NCI-H2029 treated with DMSO at 0.1 percent for 48 hours (cell line): Measurements from ENCODE around the gene CYB5D1.

Source experiments
- DNase-seq: peaks from one replicate; lab custom pipeline; 2025; lab: John Stamatoyannopoulos, UW

Gene CYB5D1

DNA sequence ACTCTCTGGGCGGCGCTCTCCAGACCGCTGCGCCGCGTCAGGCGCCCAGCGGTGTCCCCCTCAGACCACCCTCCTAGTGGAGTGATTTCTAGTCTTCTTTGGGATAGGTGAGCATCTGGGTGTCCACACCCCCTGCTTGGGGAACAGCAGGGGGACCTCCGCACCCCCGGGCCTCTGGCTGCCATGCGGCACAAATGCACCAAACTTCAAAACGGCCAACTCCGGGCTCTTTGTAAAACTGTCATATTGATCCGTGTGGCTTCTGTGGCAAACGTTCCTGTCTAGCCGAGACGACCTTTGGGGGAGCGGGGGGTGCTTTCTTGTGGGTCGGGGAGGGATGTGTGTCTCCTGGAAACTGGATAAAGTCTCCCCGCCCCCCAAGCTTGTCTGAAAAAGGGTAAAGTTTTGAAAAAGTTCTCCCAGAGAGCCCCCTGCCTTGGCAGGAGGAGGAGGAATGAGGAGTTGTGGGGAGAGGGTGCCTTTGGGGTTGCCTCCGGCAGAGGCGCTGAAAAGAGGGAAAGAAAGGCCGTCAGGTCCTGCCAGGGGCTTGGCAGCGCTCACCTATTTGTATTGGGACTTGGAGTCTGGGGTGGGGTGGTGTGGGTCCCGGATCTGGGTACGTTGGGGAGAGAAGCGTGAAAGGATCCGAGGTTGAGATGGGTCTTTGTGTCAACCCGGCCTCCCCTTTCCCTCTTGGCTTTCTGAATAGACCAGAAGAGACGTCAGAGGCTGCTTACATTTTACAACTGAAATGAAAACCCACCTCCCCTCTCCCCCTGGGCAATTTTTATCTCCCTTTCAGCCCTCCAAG, 28.6 kb downstream of the CYB5D1 start:
- DNase-seq = peak; percentile 16

- peak; percentile 65 for DNase-seq
These were observed 29.3 kb downstream of the CYB5D1 start for GRCh38 chr17:7887038-7887481.

DNA sequence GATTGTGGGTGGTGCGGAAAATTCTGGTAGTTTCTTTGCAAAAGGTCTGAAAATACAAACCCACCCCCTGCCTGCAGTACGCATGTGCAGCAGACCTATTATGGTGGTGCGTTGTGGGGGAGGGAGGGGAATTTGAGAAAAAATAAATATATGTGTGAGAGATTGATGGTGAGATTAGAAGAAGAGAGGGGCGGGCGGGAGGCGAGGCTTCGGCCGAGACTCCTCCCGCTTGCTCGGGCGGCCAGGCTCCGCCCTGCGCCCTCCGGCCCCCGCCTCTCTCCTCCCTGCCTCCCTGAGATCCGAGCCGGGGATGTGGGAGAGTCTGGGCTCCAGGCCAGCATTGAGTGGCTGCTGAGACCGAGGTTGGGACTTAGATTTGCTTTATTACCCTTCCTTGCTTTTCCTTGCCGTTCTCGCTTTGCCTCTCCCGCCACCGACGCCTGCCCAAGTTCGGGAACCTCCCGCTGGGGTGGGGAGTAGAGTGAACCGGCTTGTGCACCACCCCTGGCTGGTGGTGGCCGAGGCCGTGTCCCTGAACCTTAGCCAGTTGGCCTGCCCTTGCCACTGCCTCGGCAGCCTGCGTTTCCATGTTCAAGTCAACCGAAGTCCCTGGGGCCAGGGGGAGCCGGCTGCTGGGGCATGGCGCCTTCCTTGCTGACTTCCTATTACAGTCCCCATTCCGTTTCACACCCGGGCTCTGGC, 29.8 kb downstream of the CYB5D1 start:
- peak; percentile 85 for DNase-seq

DNA sequence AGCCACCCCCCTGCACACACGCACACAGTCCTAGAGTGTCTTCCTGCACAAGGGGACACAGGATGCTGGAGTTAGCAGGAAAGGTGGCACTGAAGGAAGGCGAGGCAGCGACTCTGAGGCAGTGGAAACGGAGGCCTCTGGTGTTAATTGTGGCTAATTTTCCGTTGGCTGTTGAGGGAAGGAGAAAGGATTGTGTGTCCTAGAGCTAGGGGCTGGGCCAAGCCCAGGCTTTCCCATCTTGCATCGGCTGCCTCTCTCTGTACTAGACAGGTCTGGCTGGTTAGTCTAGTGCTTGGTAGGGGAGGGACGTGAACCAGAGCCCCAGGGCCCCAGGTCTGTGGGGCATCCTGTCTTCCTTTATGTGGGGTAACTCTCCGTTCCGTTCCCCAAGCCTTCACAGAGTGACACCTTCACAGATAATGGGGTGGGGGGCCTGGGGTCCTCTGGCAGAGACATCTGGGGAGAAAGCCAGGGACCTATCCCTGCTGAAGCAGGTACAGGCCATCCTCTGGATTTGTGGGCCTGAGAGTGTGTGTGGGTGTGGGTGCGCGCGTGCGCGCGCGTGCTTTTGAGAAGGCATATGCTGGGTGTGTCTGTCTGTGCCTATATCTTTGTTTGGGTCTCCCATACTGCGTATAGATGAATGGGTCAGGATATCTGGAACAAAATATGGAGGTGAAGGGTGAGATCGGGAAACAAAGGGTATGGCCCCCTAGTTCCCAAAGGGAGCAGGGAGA, 30.5 kb downstream of the CYB5D1 start, which contains the start of gene CHD3:
Gene CHD3, plus strand, starts transcription at position 606 of the 737 bp plus-strand sequence. CDS start 212 bp downstream, outside the sequence.
- DNase-seq = no peak

DNA sequence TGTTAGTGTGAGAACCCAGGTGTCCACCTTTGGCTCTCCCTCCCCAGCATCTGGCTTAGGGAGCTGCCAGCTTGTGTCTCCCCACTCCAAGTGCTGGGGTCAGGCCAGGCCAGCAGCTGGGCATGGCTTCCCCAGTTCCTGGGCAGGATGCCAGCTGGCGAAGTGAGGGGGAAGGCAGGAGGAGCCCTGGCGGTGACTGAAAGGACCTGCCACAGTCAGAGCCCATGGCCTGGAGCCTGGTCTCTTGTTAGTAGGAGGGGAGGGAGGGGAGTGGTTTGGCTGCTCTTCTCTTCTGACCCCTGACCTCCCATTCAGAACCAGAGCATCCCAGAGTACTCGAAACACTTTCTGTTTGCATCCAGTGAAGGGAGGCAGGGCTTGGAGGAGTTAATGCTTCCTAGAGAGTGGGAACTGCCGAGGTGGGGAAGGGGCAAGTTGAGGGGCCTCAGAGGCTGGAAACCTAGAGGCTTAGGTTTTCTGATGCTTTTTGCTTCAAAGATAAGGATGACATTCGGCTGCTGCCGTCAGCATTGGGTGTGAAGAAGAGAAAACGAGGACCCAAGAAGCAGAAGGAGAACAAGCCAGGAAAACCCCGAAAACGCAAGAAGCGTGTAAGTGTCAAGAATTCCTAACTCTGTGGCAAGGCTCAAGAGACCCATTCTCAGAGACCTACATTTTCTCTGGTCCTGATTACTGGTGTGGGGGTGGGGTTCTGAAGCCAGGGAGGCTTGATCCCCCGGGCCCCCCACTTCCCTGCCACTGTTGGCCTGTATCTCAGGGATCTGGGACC, 31.6 kb downstream of the CYB5D1 start:
- DNase-seq = peak; percentile 72

- DNase-seq = no peak
These were observed 35.5 kb downstream of the CYB5D1 start for GRCh38 chr17:7893187-7893880.

DNA sequence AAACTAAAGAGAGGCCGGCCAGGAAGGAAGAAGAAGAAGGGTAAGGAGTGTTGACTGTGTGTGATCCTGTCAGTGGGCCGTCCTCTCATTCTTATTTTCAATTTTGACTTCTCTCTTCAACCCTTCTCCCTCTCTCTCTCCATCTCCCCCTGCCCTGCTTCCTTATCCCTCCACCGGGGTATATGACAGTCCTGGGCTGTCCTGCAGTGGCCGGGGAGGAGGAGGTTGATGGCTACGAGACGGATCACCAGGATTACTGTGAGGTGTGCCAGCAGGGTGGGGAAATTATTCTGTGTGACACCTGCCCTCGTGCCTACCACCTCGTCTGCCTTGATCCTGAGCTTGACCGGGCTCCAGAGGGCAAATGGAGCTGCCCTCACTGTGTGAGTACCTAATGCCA, 36.4 kb downstream of the CYB5D1 start:
- DNase-seq = no peak

DNA sequence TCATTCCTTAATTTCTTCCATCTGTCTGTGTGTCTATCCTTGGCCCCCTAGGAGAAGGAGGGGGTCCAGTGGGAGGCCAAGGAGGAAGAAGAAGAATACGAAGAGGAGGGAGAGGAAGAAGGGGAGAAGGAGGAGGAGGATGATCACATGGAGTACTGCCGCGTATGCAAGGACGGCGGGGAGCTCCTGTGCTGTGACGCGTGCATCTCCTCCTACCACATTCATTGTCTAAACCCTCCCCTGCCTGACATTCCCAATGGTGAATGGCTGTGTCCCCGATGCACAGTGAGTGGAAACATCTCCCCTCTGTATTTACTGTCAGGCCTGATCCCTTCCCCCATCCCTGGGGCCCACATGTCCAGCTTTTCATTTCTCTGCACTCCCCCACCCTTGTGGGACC, 37.1 kb downstream of the CYB5D1 start:
- DNase-seq = no peak

DNA sequence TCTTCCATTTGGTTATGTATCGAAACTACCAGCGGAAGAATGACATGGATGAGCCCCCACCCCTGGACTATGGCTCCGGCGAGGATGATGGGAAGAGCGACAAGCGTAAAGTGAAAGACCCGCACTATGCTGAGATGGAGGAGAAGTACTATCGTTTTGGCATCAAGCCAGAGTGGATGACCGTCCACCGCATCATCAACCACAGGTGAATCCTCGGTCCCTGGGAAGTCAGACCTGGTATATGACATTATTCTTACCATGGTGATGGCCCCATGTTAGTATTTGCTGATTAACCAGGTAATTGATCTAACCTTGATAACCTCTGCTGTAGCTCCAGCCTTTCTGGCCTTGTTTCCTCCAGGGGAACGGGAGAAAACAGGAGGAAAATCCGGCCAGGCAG, 39.3 kb downstream of the CYB5D1 start:
- DNase-seq = no peak

GRCh38 chr17:7897773-7898172, 40.0 kb downstream of the CYB5D1 start:
- no peak for DNase-seq

GRCh38 chr17:7903154-7904103, 45.6 kb downstream of the CYB5D1 start:
- DNase-seq = no peak

DNA sequence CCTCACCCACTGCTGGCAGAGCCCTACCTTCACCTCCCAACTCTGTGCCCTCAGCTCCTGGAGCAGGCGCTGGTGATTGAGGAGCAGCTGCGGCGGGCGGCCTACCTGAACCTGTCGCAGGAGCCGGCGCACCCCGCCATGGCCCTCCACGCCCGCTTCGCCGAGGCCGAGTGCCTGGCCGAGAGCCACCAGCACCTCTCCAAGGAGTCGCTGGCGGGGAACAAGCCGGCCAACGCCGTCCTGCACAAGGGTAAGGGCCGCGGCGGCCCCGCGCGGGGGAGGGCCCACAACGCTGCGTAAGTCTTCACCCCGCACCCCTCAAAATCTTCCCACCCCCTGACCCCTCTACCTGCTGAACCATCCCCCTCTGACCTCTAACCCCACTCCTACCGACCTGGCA, 51.3 kb downstream of the CYB5D1 start:
- no peak for DNase-seq

DNA sequence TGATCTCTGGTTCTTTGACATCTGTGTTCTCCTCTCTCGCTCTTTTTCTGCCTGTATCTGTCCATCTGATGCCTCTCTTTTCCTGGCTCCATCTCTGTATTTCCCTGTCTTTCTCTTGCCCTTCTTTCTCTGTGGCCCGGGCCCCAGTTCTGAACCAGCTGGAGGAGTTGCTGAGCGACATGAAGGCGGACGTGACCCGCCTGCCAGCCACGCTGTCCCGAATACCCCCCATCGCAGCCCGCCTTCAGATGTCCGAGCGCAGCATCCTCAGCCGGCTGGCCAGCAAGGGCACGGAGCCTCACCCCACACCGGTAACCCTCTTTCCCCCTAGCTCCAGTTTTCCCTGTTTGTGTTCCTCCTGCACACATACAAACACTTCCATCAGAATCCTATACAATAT, 52.5 kb downstream of the CYB5D1 start:
- no peak for DNase-seq

GRCh38 chr17:7910711-7911110, 52.9 kb downstream of the CYB5D1 start:
- no peak for DNase-seq

DNA sequence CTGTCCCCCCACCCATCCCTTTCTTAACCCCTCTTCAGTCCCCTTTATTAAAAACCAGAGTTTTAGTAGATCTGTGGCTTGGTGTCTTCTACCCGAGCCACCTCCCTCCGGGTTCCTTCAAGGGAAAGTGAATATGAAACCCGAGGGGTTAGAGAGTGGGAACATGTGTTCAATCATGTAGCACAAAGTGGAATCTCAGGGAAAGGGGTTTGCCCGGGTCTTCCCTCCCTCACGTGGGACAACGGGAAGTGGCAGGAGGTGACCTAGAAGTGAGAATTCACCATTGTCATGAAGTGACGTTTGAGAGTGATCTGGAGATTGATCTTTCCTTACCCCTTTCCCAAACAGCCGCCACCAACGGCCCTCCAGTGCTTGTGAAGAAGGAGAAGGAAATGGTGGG, 53.3 kb downstream of the CYB5D1 start:
- DNase-seq = no peak
